ENCODE data around the gene FAM3C. TPM values are rescaled to one million over a fixed set of nuclear protein-coding genes. Genes with fewer than 3 reads are reported as not detected.

FAM3C gene
- total and polyA plus RNA-seq, 7 donors: 16.0 to 26.1 (median 17.7) TPM

DNA sequence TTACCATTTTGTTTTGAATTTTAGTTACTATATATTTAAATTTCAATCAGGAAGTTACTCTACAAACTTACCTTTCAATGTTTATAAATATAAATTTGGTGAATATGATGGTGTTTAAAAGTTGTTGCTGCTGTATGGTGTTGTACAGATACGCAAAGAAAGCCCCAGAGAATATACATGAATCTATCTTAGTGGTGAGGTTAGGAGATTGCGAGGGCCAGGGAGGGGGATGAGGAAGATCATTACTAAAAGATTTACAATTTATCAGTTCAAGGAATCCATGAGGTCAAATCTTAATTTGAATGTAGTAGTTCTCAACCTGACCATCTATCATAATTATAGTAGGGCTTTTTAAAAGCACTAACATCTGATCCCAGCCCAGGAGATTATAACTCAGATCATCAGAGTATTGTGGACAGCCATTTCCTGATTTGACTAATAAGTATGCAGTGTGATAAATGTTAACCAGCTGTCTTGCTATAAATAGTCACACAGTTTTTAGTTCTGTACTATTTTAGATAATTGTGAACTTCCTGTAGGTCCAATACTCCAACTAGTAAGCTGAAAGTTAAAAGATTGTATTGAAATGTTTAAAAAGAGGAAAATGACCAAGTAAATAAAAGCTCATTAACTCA, 23.6 kb downstream of the FAM3C start:
- Histone ChIP-seq H3K4me3 (no peak overlapping the region), H3K36me3 (ENCODE audit: insufficient read depth in 1 of 2, low read depth in 1 of 2) (peaks cover 0 to 54% of the 10 kb centered on the region in 2 donors), H3K4me1 (peaks cover 14% of the 10 kb centered on the region), H3K9me3 (no peaks in the 10 kb centered on the region), H3K27ac (no peak overlapping the region), H3K27me3 (ENCODE audit: insufficient read depth in 3 of 3, low read length in 2 of 3) (no peaks in the 10 kb centered on the region)
- TF ChIP-seq, protein P1, sequence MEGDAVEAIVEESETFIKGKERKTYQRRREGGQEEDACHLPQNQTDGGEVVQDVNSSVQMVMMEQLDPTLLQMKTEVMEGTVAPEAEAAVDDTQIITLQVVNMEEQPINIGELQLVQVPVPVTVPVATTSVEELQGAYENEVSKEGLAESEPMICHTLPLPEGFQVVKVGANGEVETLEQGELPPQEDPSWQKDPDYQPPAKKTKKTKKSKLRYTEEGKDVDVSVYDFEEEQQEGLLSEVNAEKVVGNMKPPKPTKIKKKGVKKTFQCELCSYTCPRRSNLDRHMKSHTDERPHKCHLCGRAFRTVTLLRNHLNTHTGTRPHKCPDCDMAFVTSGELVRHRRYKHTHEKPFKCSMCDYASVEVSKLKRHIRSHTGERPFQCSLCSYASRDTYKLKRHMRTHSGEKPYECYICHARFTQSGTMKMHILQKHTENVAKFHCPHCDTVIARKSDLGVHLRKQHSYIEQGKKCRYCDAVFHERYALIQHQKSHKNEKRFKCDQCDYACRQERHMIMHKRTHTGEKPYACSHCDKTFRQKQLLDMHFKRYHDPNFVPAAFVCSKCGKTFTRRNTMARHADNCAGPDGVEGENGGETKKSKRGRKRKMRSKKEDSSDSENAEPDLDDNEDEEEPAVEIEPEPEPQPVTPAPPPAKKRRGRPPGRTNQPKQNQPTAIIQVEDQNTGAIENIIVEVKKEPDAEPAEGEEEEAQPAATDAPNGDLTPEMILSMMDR (IDR thresholded peaks at IDR 0.05): no peak
- WGBS, 3 donors: 89 to 96% (median 93%) methylated on average over 2 of the region's 2 CpGs
- intact Hi-C loops (cut with DNase I): no loop called here
- DNase-seq (no peak), ATAC-seq (no peak)

DNA sequence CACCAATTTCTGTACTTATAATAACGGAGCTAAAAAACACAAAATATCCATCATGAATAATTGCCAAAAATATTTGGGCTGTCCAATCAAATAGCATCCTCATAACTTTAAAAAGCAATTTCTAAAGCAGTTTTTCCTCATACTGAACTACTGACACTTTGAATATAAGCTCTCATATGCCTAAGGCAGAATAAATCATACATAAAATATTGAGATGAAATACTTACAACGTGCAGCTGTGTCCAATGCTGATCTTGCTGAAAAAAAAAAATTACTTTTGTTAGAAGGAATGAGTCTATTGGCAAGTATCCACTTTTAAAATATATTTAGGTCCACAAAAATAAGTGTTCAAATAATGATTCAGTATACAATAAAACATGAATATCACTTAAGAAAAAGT, 24.2 kb downstream of the FAM3C start:
- no peak overlapping the region for H3K27ac ChIP-seq
- 63 to 68% (median 67%) methylated on average over 2 of the region's 2 CpGs for WGBS, 3 donors
- TF ChIP-seq, protein P1 (IDR thresholded peaks at IDR 0.05): no peak

DNA sequence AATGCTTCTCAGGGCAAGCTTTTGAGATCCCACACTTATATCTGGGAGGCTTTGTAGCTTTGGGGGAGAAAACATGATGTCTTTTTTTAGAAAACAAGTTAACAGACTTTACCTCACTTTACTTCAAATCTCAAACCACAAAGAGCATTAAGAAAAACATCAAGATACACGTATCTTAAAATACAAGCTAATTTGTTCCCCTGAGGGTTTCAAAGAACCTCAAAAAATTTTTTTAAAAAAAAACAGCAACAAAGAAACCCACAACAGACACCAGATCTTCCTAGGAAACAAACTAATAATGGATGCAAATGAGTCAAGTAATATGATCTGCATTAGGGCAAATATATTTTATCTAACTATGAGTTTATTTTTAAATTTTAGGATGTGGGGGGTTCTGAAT, 24.7 kb downstream of the FAM3C start:
- peaks cover 0 to 43% of the 10 kb centered on the region in 2 donors for H3K36me3 ChIP-seq (ENCODE audit: insufficient read depth in 1 of 2, low read depth in 1 of 2)
- H3K27ac ChIP-seq: no peak overlapping the region
- H3K4me1 ChIP-seq: peaks cover 14% of the 10 kb centered on the region
- no peak overlapping the region for H3K4me3 ChIP-seq
- intact Hi-C loops (cut with DNase I): no loop called here
- H3K27me3 ChIP-seq (ENCODE audit: insufficient read depth in 3 of 3, low read length in 2 of 3): no peaks in the 10 kb centered on the region
- no peaks in the 10 kb centered on the region for H3K9me3 ChIP-seq
- TF ChIP-seq, protein P1 (IDR thresholded peaks at IDR 0.05): no peak
- WGBS, 3 donors: 76 to 84% (median 80%) methylated on average over 1 of the region's 1 CpG
- DNase-seq (no peak), ATAC-seq (no peak)

More for the DNA sequence above, 24.2 kb downstream of the FAM3C start:
- peaks cover 0 to 48% of the 10 kb centered on the region in 2 donors for H3K36me3 ChIP-seq (ENCODE audit: insufficient read depth in 1 of 2, low read depth in 1 of 2)
- H3K4me1 ChIP-seq: peaks cover 14% of the 10 kb centered on the region
- intact Hi-C loops (cut with DNase I): no loop called here
- ATAC-seq: no peak
- no peaks in the 10 kb centered on the region for H3K9me3 ChIP-seq
- no peak for DNase-seq
- no peak overlapping the region for H3K4me3 ChIP-seq
- no peaks in the 10 kb centered on the region for H3K27me3 ChIP-seq (ENCODE audit: insufficient read depth in 3 of 3, low read length in 2 of 3)

DNA sequence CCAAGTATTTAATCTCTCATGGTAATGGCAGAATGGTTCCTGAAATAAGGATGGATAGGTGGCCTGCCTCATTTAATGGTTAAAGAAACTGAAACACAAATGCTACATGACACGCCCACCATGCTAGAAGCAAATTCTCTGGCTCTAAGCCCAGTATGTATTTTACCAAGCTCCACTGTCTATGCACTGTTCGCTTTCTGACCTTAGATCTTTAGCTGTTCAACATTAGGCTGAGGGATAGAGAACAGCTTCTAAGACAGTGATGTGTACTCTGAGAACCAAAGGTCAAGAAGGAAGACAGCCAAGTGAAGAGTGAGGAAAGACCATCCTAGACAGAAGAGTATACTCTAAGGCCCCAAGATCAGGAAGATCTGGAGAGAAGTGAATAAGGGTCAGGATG, 26.6 kb downstream of the FAM3C start:
- Histone ChIP-seq H3K4me1 (peaks cover 14% of the 10 kb centered on the region), H3K36me3 (ENCODE audit: insufficient read depth in 1 of 2, low read depth in 1 of 2) (peaks cover 0 to 34% of the 10 kb centered on the region in 2 donors), H3K27ac (no peak overlapping the region), H3K27me3 (ENCODE audit: insufficient read depth in 3 of 3, low read length in 2 of 3) (no peaks in the 10 kb centered on the region), H3K4me3 (no peak overlapping the region), H3K9me3 (no peaks in the 10 kb centered on the region)
- TF ChIP-seq, protein P1 (IDR thresholded peaks at IDR 0.05): no peak
- ATAC-seq: no peak
- WGBS, 3 donors: 52 to 59% (median 57%) methylated on average over 2 of the region's 2 CpGs
- no peak for DNase-seq
- intact Hi-C loops (cut with DNase I): loop anchor here in 1 of 2 donors (2.0 kb wide), 1 partner anchor 177 kb away; no protein-coding TSS in a partner anchor

Measured in psoas muscle (tissue), 8 donors.